H9 (cell line): ENCODE results near the gene PRICKLE1. TPM values are rescaled to one million over a fixed set of nuclear protein-coding genes. Genes with fewer than 3 reads are reported as not detected.

ENCODE experiments used
- DNase-seq: peaks from one replicate; pipeline ENCODE4 v3.0.0-alpha.2; 2017
- H2AFZ ChIP-seq: one replicate; pipeline ENCODE4 v1.6.1; 2013; ENCODE audit warnings: mild to moderate bottlenecking, low read length, control low read depth, moderate library complexity
- H2AK5ac ChIP-seq: 2 replicates; pipeline ENCODE4 v1.6.1; 2013; ENCODE audit warnings: low read length, control low read depth, mixed read lengths; ENCODE audit not compliant: insufficient read length
- H2BK120ac ChIP-seq: one replicate; pipeline ENCODE4 v1.6.1; 2013; ENCODE audit warnings: low read depth, mild to moderate bottlenecking, low read length, control low read depth, inconsistent platforms; ENCODE audit not compliant: poor library complexity, severe bottlenecking
- H2BK12ac ChIP-seq: 2 replicates; pipeline ENCODE4 v1.6.1; 2013; ENCODE audit warnings: low read length, control low read depth, mixed read lengths, low read depth; ENCODE audit not compliant: insufficient read length
- H2BK15ac ChIP-seq: 2 replicates; pipeline ENCODE4 v1.6.1; 2013; ENCODE audit warnings: low read depth, low read length, control low read depth
- H2BK20ac ChIP-seq: one replicate; pipeline ENCODE4 v1.6.1; 2013; ENCODE audit warnings: low read depth, mild to moderate bottlenecking, low read length, control low read depth, inconsistent platforms; ENCODE audit not compliant: poor library complexity, severe bottlenecking
- H2BK5ac ChIP-seq: 2 replicates; pipeline ENCODE4 v1.6.1; 2013; ENCODE audit warnings: low read length, control low read depth, mixed read lengths; ENCODE audit not compliant: insufficient read length
- H3K14ac ChIP-seq: 2 replicates; pipeline ENCODE4 v1.6.1; 2013; ENCODE audit warnings: low read length, control low read depth; ENCODE audit not compliant: insufficient read depth
- H3K18ac ChIP-seq: 2 replicates; pipeline ENCODE4 v1.6.1; 2013; ENCODE audit warnings: low read depth, mild to moderate bottlenecking, mixed read lengths, low read length, control low read depth; ENCODE audit not compliant: insufficient read length
- H3K23ac ChIP-seq: 2 replicates; pipeline ENCODE4 v1.6.1; 2013; ENCODE audit warnings: low read length, control low read depth, mixed read lengths, low read depth; ENCODE audit not compliant: insufficient read length
- H3K23me2 ChIP-seq: 2 replicates; pipeline ENCODE4 v1.6.1; 2013; ENCODE audit warnings: low read depth, mild to moderate bottlenecking, mixed read lengths, low read length, control low read depth; ENCODE audit not compliant: insufficient read length, poor library complexity, severe bottlenecking
- H3K27ac ChIP-seq: 2 replicates; pipeline ENCODE4 v1.5.1; 2013; ENCODE audit warnings: low read length, control low read depth, mixed read lengths, low read depth; ENCODE audit not compliant: insufficient read length
- H3K27me3 ChIP-seq: 2 replicates; pipeline ENCODE4 v1.6.1; 2013; ENCODE audit warnings: low read length, control low read depth, inconsistent platforms; ENCODE audit not compliant: insufficient read depth
- H3K4ac ChIP-seq: 2 replicates; pipeline ENCODE4 v1.6.1; 2013; ENCODE audit warnings: low read depth, mild to moderate bottlenecking, control low read depth, inconsistent platforms, low read length, moderate library complexity
- H3K4me1 ChIP-seq: 2 replicates; pipeline ENCODE4 v1.6.1; 2013; ENCODE audit warnings: low read length, control low read depth, inconsistent platforms; ENCODE audit not compliant: insufficient read depth
- H3K4me2 ChIP-seq: 2 replicates; pipeline ENCODE4 v1.6.1; 2013; ENCODE audit warnings: low read length, control low read depth, mixed read lengths; ENCODE audit not compliant: insufficient read length, insufficient read depth
- H3K56ac ChIP-seq: 2 replicates; pipeline ENCODE4 v1.6.1; 2013; ENCODE audit warnings: low read depth, mild to moderate bottlenecking, mixed read lengths, low read length, control low read depth; ENCODE audit not compliant: insufficient read length
- H3K79me1 ChIP-seq: 2 replicates; pipeline ENCODE4 v1.6.1; 2013; ENCODE audit warnings: low read depth, mild to moderate bottlenecking, moderate library complexity, low read length, control low read depth, inconsistent platforms; ENCODE audit not compliant: insufficient read depth, poor library complexity, severe bottlenecking
- H3K79me2 ChIP-seq: 2 replicates; pipeline ENCODE4 v1.6.1; 2013; ENCODE audit warnings: low read length, control low read depth, inconsistent platforms; ENCODE audit not compliant: insufficient read depth
- H3K9ac ChIP-seq: 2 replicates; pipeline ENCODE4 v1.6.1; 2013; ENCODE audit warnings: low read length, control low read depth, mixed read lengths; ENCODE audit not compliant: insufficient read length; ENCODE audit errors: extremely low read depth
- H3K9me3 ChIP-seq: one replicate; pipeline ENCODE4 v1.6.1; 2013; ENCODE audit warnings: low read depth, low read length, inconsistent platforms; ENCODE audit not compliant: control insufficient read depth
- H3T11ph ChIP-seq: one replicate; pipeline ENCODE4 v1.6.1; 2013; ENCODE audit warnings: mild to moderate bottlenecking, low read length, control low read depth, inconsistent platforms
- H4K20me1 ChIP-seq: one replicate; pipeline ENCODE4 v1.6.1; 2013; ENCODE audit not compliant: control insufficient read depth, insufficient read length, insufficient read depth
- H4K5ac ChIP-seq: 2 replicates; pipeline ENCODE4 v1.6.1; 2013; ENCODE audit warnings: low read depth, mild to moderate bottlenecking, mixed read lengths, low read length, control low read depth; ENCODE audit not compliant: insufficient read length
- H4K8ac ChIP-seq: replicated peaks from 2 replicates; pipeline ENCODE4 v1.6.1; 2013; ENCODE audit warnings: low read length, control low read depth, mixed read lengths, low read depth; ENCODE audit not compliant: insufficient read length
- H4K91ac ChIP-seq: 2 replicates; pipeline ENCODE4 v1.6.1; 2013; ENCODE audit warnings: low read depth, mild to moderate bottlenecking, moderate library complexity, mixed read lengths, low read length, control low read depth; ENCODE audit not compliant: insufficient read length
- H3K27ac Mint-ChIP-seq, 3 experiments: 2 replicates in 2 of 3; 3 replicates in 1 of 3; pipeline ENCODE4 v1.8.0; 2020 to 2021; ENCODE audit warnings: mixed read lengths in 3 of 3, mild to moderate bottlenecking in 1 of 3, moderate library complexity in 1 of 3
- H3K27me3 Mint-ChIP-seq: 2 replicates; pipeline ENCODE4 v1.8.0; 2021; ENCODE audit warnings: low read depth, mild to moderate bottlenecking, moderate library complexity, mixed read lengths
- H3K36me3 Mint-ChIP-seq, 3 experiments: 2 replicates in 2 of 3; 3 replicates in 1 of 3; pipeline ENCODE4 v1.8.0; 2020 to 2021; ENCODE audit warnings: low read depth in 3 of 3, mixed read lengths in 3 of 3; ENCODE audit not compliant: insufficient read depth in 1 of 3
- H3K4me1 Mint-ChIP-seq, 2 experiments: 2 replicates each; pipeline ENCODE4 v1.8.0; 2020; ENCODE audit warnings: mixed read lengths in 2 of 2
- H3K4me3 Mint-ChIP-seq, 2 experiments: 2 replicates in 1 of 2; 3 replicates in 1 of 2; pipeline ENCODE4 v1.8.0; 2020 to 2021; ENCODE audit warnings: mild to moderate bottlenecking in 2 of 2, mixed read lengths in 2 of 2, moderate library complexity in 1 of 2
- H3K9me3 Mint-ChIP-seq, 2 experiments: 2 replicates in 1 of 2; 3 replicates in 1 of 2; pipeline ENCODE4 v1.8.0; 2020; ENCODE audit warnings: mild to moderate bottlenecking in 2 of 2, mixed read lengths in 2 of 2, moderate library complexity in 1 of 2
- CTCF ChIP-seq: fragments of 200-600 bp; sonication (generic); conservative IDR thresholded peaks from 3 replicates; pipeline ENCODE4 v1.8.0; 2021; ENCODE audit warnings: antibody characterized with exemption, mild to moderate bottlenecking
- WGBS: extraction: QIAGEN DNeasy Blood & Tissue Kit; methylation state at CpG from one replicate; pipeline ENCODE4 v1.1.7; 2013; ENCODE audit warnings: missing lambda C conversion rate, low lambda C conversion rate, mixed read lengths; ENCODE audit not compliant: insufficient read length; ENCODE audit errors: extremely low coverage; 5-methylcytosine and 5-hydroxymethylcytosine counted together
- total RNA-seq: library from RNA; stranded (reverse); gene quantifications from 2 replicates; pipeline ENCODE4 v1.2.1, GENCODE V29; 2021

PRICKLE1 gene
- total RNA-seq, 1 experiment from 2014 or later, result 20.5 TPM

DNA sequence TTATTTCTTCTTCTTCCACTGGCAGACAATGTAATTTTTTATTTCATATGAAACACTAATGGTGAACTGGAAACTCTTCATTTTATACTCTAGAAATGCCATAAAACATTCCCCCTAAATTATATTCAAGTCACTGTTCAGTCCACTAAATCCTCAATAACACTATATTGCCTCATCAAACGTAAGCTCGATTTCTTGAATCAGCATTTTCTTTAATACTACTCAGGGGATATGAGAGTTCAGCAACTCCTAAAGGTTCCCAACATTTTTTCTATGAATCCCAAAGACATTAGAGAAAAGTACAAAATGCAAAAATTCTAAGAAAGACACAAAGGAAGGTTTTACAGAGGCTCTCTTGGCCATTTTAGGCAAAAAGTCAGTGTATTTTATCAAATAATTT lies 59.3 kb downstream of the PRICKLE1 start:
- no peak overlapping the region for H3K27ac ChIP-seq
- H3T11ph ChIP-seq, result no peak overlapping the region
- Mint-ChIP-seq H3K4me3 (no peak overlapping the region), H3K9me3 (no peaks in the 10 kb centered on the region), H3K4me1 (peaks cover 16% of the 10 kb centered on the region in 2 experiments), H3K27ac (no peak overlapping the region), H3K36me3 (no peaks in the 10 kb centered on the region), H3K27me3 (peaks cover 6% of the 10 kb centered on the region; the same call in 1 of the 2 replicates)
- H3K4me2 ChIP-seq, result no peak overlapping the region
- no peak overlapping the region for H2AFZ ChIP-seq
- H4K5ac ChIP-seq, result no peak overlapping the region
- no peak overlapping the region for H2BK20ac ChIP-seq
- H2BK15ac ChIP-seq, result no peak overlapping the region
- H4K91ac ChIP-seq, result no peak overlapping the region
- no peaks in the 10 kb centered on the region for H3K79me2 ChIP-seq
- no peaks in the 10 kb centered on the region for H3K23me2 ChIP-seq
- H3K9me3 ChIP-seq, result no peaks in the 10 kb centered on the region
- no peak for DNase-seq
- no peak overlapping the region for H3K9ac ChIP-seq
- H3K14ac ChIP-seq, result no peak overlapping the region
- no peak overlapping the region for H3K18ac ChIP-seq
- H3K56ac ChIP-seq, result no peak overlapping the region
- H3K79me1 ChIP-seq, result no peaks in the 10 kb centered on the region
- no peaks in the 10 kb centered on the region for H3K4me1 ChIP-seq
- no peak overlapping the region for H2AK5ac ChIP-seq
- no peak overlapping the region for H4K8ac ChIP-seq
- H2BK5ac ChIP-seq, result no peak overlapping the region
- no peak overlapping the region for H2BK120ac ChIP-seq
- H2BK12ac ChIP-seq, result no peak overlapping the region
- WGBS, result no CpG with 5 or more reads among the region's 2 CpGs
- TF ChIP-seq CTCF, result no peak
- H3K23ac ChIP-seq, result no peak overlapping the region
- no peaks in the 10 kb centered on the region for H3K27me3 ChIP-seq
- no peaks in the 10 kb centered on the region for H4K20me1 ChIP-seq
- no peak overlapping the region for H3K4ac ChIP-seq
